OCI-LY7 (cell line): ENCODE data around the gene MTCL1. TPM values are rescaled to one million over a fixed set of nuclear protein-coding genes. Genes with fewer than 3 reads are reported as not detected.

ENCODE experiments used
- BruUV-seq: library from RNA; stranded (reverse); fragments of 400-500 nt; replicated peaks from 2 replicates; lab custom pipeline; 2021; lab: Mats Ljungman, UMichigan
- CTCF ChIA-PET: fragments of 300-600 bp; sonication (Branson Sonifier 250); formaldehyde crosslinking; loops from one replicate; lab custom pipeline; 2022; ENCODE audit warnings: antibody characterized with exemption; ENCODE audit not compliant: unreplicated experiment; lab: Charles Lee
- POLR2A ChIA-PET: fragments of 300-600 bp; sonication (Branson Sonifier 250); formaldehyde crosslinking; loops from one replicate; lab custom pipeline; 2022; ENCODE audit warnings: antibody characterized with exemption; lab: Charles Lee
- DNase-seq: peaks from one replicate; pipeline ENCODE4 v3.0.0-alpha.2; 2015; ENCODE audit warnings: low spot score
- H2AFZ ChIP-seq: fragments of 200-600 bp; sonication (generic), shearing (Covaris generic); 2 replicates; pipeline ENCODE4 v1.6.1; 2014; ENCODE audit warnings: mild to moderate bottlenecking, antibody characterized with exemption, low read length, moderate library complexity
- H3K27ac ChIP-seq: fragments of 200-600 bp; sonication (generic); 2 replicates; pipeline ENCODE4 v1.5.1; 2014; ENCODE audit warnings: mixed run types, low read depth, mild to moderate bottlenecking, moderate library complexity, low read length, inconsistent platforms; ENCODE audit not compliant: poor library complexity, severe bottlenecking
- H3K36me3 ChIP-seq: fragments of 200-600 bp; sonication (generic); 2 replicates; pipeline ENCODE4 v1.6.1; 2014; ENCODE audit warnings: mild to moderate bottlenecking, antibody characterized with exemption, low read length, moderate library complexity, mixed read lengths; ENCODE audit not compliant: insufficient read depth
- H3K4me1 ChIP-seq: fragments of 200-600 bp; sonication (generic); 2 replicates; pipeline ENCODE4 v1.5.1; 2014; ENCODE audit warnings: mild to moderate bottlenecking, low read length; ENCODE audit not compliant: insufficient read depth, poor library complexity, severe bottlenecking
- H3K4me2 ChIP-seq: fragments of 200-600 bp; sonication (generic); 2 replicates; pipeline ENCODE4 v1.6.1; 2014; ENCODE audit warnings: mild to moderate bottlenecking, low read length
- H3K4me3 ChIP-seq: fragments of 200-600 bp; sonication (generic); 2 replicates; pipeline ENCODE4 v1.5.1; 2014; ENCODE audit warnings: mild to moderate bottlenecking, low read depth, low read length; ENCODE audit not compliant: poor library complexity, severe bottlenecking
- H3K79me2 ChIP-seq: fragments of 200-600 bp; sonication (generic); 2 replicates; pipeline ENCODE4 v1.6.1; 2016; ENCODE audit warnings: low read depth, mild to moderate bottlenecking, low read length, moderate library complexity, mixed read lengths; ENCODE audit not compliant: insufficient read depth
- H3K9me2 ChIP-seq: fragments of 200-600 bp; sonication (generic); 2 replicates; pipeline ENCODE4 v1.6.1; 2016; ENCODE audit warnings: mild to moderate bottlenecking, low read length, mixed read lengths; ENCODE audit not compliant: insufficient read depth
- H3K9me3 ChIP-seq: fragments of 200-600 bp; sonication (generic); 2 replicates; pipeline ENCODE4 v1.6.1; 2014; ENCODE audit warnings: mild to moderate bottlenecking, mixed run types, low read length, mixed read lengths
- H4K20me1 ChIP-seq: fragments of 200-600 bp; sonication (generic); 2 replicates; pipeline ENCODE4 v1.6.1; 2014; ENCODE audit warnings: mild to moderate bottlenecking, antibody characterized with exemption, low read length, moderate library complexity, mixed read lengths; ENCODE audit not compliant: insufficient read depth
- CTCF ChIP-seq: fragments of 200-600 bp; sonication (generic); conservative IDR thresholded peaks from 2 replicates; pipeline ENCODE4 v1.5.1; 2014; ENCODE audit warnings: mild to moderate bottlenecking, antibody characterized with exemption, low read length, moderate library complexity, mixed read lengths
- EZH2phosphoT487 ChIP-seq: fragments of 200-600 bp; sonication (generic); IDR thresholded peaks from 2 replicates; pipeline ENCODE4 v1.6.1; 2018; ENCODE audit warnings: low read depth, borderline replicate concordance, mild to moderate bottlenecking, mixed run types, antibody characterized with exemption, low read length, moderate library complexity, mixed read lengths
- intact Hi-C: fragments of 100-400 bp; cut with micrococcal nuclease; formaldehyde crosslinking; loops from one replicate; pipeline ENCODE4 v1.10.0; 2022; ENCODE audit not compliant: unreplicated experiment
- total RNA-seq, 2 experiments: library from RNA; depleted of rRNA in 1 of 2; stranded (reverse); fragments of >200 nt in 1 of 2; shearing (Covaris generic) in 1 of 2; gene quantifications; 2 replicates each; pipeline ENCODE4 v1.2.3, GENCODE V29; 2014 to 2022

The MTCL1 gene
- total RNA-seq, 2 experiments from 2014 or later = 96.8 to 159 TPM

- POLR2A ChIA-PET = interaction anchor here (0.6 to 3.6 kb wide), 20 partner anchors 14 to 385 kb away, joined by 3 to 30 read pairs (median 5); no protein-coding TSS in a partner anchor
Observed at GRCh38 chr18:8706791-8707555, 1.6 kb downstream of the MTCL1 start.

DNA sequence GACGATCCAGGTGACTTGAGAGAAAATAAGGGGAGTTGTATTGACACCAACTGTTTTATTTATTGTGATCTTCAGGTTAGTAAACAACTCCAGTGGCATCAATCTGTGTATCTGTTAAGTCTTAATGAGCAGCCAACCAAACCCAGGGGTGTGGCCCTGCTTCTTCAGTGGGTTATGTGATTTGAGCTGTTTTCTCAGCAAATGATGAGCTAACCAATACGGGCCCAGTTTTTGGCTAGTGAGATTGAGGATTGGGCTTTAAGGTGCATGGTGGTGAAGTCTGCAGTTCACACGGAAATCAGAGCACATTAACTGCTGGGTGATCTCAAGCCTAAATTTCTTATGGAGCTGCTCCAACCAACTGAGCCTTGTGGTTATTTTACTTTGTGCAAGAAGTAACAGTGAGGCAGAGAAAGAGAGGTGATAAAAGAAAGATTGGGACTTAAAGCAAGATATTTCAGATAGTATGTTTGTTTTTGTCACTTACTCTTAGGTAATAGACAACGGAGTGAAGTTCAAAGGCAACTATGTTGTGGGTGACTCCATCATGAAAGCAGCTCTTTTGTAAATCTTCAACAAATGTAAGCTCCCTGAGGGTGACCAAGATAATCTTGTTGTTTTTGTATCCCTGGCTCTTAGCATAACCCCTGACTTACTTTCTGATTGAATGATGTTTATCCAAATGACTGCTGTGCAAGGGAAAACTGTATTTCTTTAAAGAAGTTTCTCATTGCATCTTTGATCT lies 2.4 kb downstream of the MTCL1 start:
- ChIA-PET CTCF (interaction anchor here (0.6 to 1.6 kb wide), 5 partner anchors 40 to 280 kb away, joined by 3 to 9 read pairs (median 4); no protein-coding TSS in a partner anchor), POLR2A (interaction anchor here (0.6 to 3.6 kb wide), 21 partner anchors 13 to 384 kb away, joined by 3 to 30 read pairs (median 5); no protein-coding TSS in a partner anchor)
- peak overlapping the region; percentile 73 for H3K27ac ChIP-seq
- peaks cover 60% of the 10 kb centered on the region for H3K79me2 ChIP-seq
- peak; percentile 89 for DNase-seq
- peaks cover 6% of the 10 kb centered on the region for H4K20me1 ChIP-seq
- H2AFZ ChIP-seq = peak overlapping the region; percentile 1; the same call in 1 of the 2 replicates
- H3K4me1 ChIP-seq = peaks cover 30% of the 10 kb centered on the region
- H3K4me2 ChIP-seq = peak overlapping the region; percentile 89
- TSS peak; percentile 68 for BruUV-seq
- peak overlapping the region; percentile 91 for H3K4me3 ChIP-seq
- TF ChIP-seq CTCF = no peak
- H3K9me2 ChIP-seq = no peaks in the 10 kb centered on the region
- intact Hi-C loops = loop anchor here (1.0 to 5.0 kb wide), 5 partner anchors 19 to 430 kb away; partner anchors contain the start of gene ANKRD12
- peaks cover 43% of the 10 kb centered on the region for H3K36me3 ChIP-seq
- H3K9me3 ChIP-seq = no peaks in the 10 kb centered on the region

More at GRCh38 chr18:8706791-8707555, 1.6 kb downstream of the MTCL1 start:
- Histone ChIP-seq H3K9me2 (no peaks in the 10 kb centered on the region), H3K36me3 (peaks cover 35% of the 10 kb centered on the region), H3K4me2 (peak overlapping the region; percentile 89), H3K79me2 (peaks cover 52% of the 10 kb centered on the region), H4K20me1 (peaks cover 6% of the 10 kb centered on the region), H3K27ac (peak overlapping the region; percentile 73), H3K9me3 (no peaks in the 10 kb centered on the region), H3K4me3 (peak overlapping the region; percentile 91), H2AFZ (peak overlapping the region; percentile 1; the same call in 1 of the 2 replicates), H3K4me1 (peaks cover 30% of the 10 kb centered on the region)
- DNase-seq = peak; percentile 72
- intact Hi-C loops = loop anchor here (1.0 to 5.0 kb wide), 5 partner anchors 37 to 430 kb away; partner anchors contain the start of gene ANKRD12
- CTCF ChIA-PET = interaction anchor here (0.6 to 1.6 kb wide), 5 partner anchors 41 to 281 kb away, joined by 3 to 9 read pairs (median 4); no protein-coding TSS in a partner anchor
- TSS peak; percentile 97 for BruUV-seq
- TF ChIP-seq CTCF (peak; percentile 75), EZH2phosphoT487 (no peak)
